Measurements from ENCODE around the gene KIAA1549.

KIAA1549 gene

GRCh38 chr7:138974675-138975292, 6.4 kb downstream of the KIAA1549 start:
- no peak for DNase-seq

GRCh38 chr7:138974103-138974502, 7.1 kb downstream of the KIAA1549 start:
- DNase-seq: no peak

GRCh38 chr7:138970952-138971351, 10.2 kb downstream of the KIAA1549 start:
- DNase-seq: no peak

- no peak for DNase-seq
Observed at GRCh38 chr7:138970446-138970845, 10.7 kb downstream of the KIAA1549 start.

- DNase-seq: no peak
Observed at GRCh38 chr7:138967159-138967558, 14.0 kb downstream of the KIAA1549 start.

- no peak for DNase-seq
Observed at GRCh38 chr7:138964624-138965436, 16.4 kb downstream of the KIAA1549 start.

- DNase-seq: no peak
Observed at GRCh38 chr7:138963675-138964074, 17.5 kb downstream of the KIAA1549 start.

GRCh38 chr7:138962561-138963270, 18.5 kb downstream of the KIAA1549 start:
- no peak for DNase-seq

- DNase-seq: no peak
Observed at GRCh38 chr7:138961159-138961558, 20.0 kb downstream of the KIAA1549 start.

GRCh38 chr7:138958391-138958956, 22.7 kb downstream of the KIAA1549 start:
- DNase-seq: no peak

- no peak for DNase-seq
Observed at GRCh38 chr7:138957753-138958390, 23.3 kb downstream of the KIAA1549 start.

- no peak for DNase-seq
Observed at GRCh38 chr7:138957217-138957616, 24.0 kb downstream of the KIAA1549 start.

- DNase-seq: no peak
Observed at GRCh38 chr7:138954545-138955475, 26.4 kb downstream of the KIAA1549 start.

- DNase-seq: no peak
Observed at GRCh38 chr7:138952791-138953190, 28.4 kb downstream of the KIAA1549 start.

GRCh38 chr7:138951953-138952352, 29.2 kb downstream of the KIAA1549 start:
- DNase-seq: no peak

GRCh38 chr7:138949421-138950088, 31.6 kb downstream of the KIAA1549 start:
- no peak for DNase-seq

- no peak for DNase-seq
Observed at GRCh38 chr7:138948403-138948802, 32.8 kb downstream of the KIAA1549 start.

GRCh38 chr7:138945821-138946220, 35.4 kb downstream of the KIAA1549 start:
- no peak for DNase-seq

- DNase-seq: no peak
Observed at GRCh38 chr7:138945154-138945553, 36.0 kb downstream of the KIAA1549 start.

- DNase-seq: no peak
Observed at GRCh38 chr7:138944592-138944991, 36.6 kb downstream of the KIAA1549 start.

GRCh38 chr7:138943061-138943460, 38.1 kb downstream of the KIAA1549 start:
- DNase-seq: no peak

All from SHP77 treated with DMSO at 0.1 percent for 48 hours (cell line).